GM15510 (cell line): ENCODE data around the gene HNRNPLL.

Experiments used
- POLR2A ChIP-seq: IDR thresholded peaks from 3 replicates; pipeline ENCODE4 v1.6.1; 2011; ENCODE audit warnings: borderline replicate concordance; ENCODE audit not compliant: insufficient read length; ENCODE audit errors: extremely low read depth

The HNRNPLL gene

DNA sequence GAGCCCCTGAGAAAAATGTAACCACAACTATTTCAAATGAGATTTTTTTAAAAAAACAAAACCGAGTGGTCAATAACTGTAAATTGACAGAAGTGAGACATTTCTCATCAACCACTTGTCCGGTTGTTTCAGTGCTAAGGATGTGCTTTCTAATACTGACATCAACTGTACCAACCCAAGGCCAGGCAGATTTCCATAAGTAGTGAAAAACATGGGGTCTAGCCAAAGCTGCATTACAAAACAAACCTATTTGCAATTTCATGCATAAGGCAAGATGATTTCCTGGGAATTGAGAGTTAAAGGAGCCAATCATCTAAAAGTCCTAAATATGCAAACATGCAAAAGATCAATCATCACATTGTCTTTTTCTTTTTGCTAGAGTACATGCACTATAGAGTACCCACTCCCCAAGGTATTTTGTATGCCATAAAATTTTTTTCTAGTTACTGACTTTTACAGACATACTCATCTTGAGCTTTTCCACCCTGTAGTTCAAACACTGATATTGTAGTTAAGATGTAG, 22.6 kb downstream of the HNRNPLL start:
- no peak for TF ChIP-seq POLR2A

GRCh38 chr2:38578832-38579231, 23.9 kb downstream of the HNRNPLL start:
- no peak for TF ChIP-seq POLR2A

- no peak for TF ChIP-seq POLR2A
Measured at GRCh38 chr2:38574278-38574677, 28.4 kb downstream of the HNRNPLL start.

DNA sequence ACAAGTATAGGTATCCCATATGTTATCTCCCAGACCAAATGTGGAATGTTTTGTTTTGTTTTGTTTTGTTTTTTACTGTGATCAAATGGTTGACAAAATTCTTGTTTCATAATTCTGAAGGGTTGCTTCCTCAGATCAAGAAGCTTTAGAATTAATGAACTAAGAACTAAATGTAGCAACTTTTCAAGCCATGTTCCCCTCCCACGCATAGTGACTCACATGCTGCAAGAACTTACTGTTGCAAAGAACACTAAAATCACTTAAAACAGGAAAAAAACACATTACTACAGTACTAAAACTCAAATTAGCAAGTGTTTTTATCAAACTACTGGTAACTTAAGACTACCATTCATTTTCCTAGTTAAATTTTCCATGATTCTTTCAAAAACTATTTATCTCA, 30.6 kb downstream of the HNRNPLL start:
- no peak for TF ChIP-seq POLR2A

- TF ChIP-seq POLR2A, result no peak
Measured at GRCh38 chr2:38571193-38571592, 31.5 kb downstream of the HNRNPLL start.

- TF ChIP-seq POLR2A, result no peak
Measured at GRCh38 chr2:38568724-38569436, 33.8 kb downstream of the HNRNPLL start.

- no peak for TF ChIP-seq POLR2A
Measured at GRCh38 chr2:38565333-38565732, 37.4 kb downstream of the HNRNPLL start.

DNA sequence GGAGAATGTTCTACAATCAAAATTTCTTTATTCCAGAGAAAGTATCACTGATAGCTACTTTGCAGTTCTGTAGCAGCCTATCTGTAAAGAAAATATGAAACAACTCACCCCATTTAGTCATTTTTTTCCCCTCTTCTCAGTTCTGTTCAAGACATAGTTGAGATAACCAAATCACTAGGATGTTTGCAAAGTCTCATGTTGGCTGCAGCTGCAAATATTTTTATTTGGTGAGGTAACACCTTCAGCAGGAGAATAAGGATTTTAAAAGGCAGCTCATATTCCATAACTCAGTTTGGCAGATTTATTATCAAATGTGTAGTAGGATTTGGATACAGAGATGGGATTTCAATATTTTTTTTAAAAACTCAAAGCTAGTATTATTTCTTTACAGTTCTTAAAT, 41.0 kb downstream of the HNRNPLL start:
- TF ChIP-seq POLR2A, result no peak

DNA sequence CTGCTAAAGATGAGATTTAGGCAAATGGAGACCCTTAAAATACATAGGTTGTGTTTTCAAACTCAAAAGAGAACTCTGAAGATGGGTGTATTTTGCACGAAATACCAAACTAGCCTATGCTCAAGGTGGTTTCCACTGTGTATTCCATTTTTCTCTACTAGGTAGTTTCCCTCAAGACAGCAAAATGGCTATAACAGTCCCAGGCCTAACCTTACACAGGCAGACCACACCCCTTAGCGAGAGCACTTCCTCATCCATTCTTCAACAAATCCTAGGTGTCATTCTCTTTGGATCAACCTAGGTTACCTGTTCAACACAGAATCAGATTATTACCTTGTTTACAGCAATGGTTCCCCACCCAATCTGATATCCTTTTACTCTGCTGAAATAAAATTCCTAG, 42.6 kb downstream of the HNRNPLL start:
- no peak for TF ChIP-seq POLR2A

- no peak for TF ChIP-seq POLR2A
Measured at GRCh38 chr2:38557981-38558380, 44.7 kb downstream of the HNRNPLL start.

GRCh38 chr2:38557217-38557616, 45.5 kb downstream of the HNRNPLL start:
- TF ChIP-seq POLR2A, result no peak

DNA sequence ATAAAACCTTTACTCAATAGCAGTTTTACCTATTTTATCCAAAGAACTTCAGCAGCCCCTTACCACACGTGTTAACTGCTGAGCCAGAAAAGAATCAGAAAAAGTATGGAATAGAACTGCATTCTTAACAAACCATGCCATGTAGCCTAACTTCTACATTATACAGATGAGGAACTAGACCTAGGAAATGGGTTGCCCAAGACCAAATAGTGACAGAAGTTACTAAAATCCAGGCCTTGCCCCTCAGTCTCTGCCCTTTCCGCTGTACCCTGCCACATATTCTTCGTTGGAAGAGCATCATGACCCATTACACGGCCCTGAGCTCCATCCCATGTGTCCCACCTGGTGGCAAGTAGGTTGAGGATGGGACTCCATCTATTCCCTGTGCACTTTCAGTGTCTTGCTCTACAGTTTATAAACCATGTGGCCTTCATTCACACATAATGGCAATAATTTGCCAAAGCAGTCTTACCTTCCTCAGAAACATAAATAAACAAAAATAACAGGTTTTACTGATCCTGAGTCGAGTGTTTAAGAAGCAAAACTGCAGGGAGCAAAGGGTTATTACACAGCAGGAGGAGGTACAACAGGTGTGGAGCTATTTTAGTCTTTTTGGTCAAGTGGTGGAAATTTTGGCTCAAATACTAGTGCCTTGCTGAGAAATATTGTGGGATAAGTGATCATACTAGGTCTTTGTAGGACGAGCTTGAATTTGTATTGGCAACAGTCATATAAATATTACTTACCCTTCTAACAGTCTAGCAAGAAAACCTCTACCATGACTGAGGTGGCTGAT, 46.5 kb downstream of the HNRNPLL start:
- TF ChIP-seq POLR2A, result no peak

DNA sequence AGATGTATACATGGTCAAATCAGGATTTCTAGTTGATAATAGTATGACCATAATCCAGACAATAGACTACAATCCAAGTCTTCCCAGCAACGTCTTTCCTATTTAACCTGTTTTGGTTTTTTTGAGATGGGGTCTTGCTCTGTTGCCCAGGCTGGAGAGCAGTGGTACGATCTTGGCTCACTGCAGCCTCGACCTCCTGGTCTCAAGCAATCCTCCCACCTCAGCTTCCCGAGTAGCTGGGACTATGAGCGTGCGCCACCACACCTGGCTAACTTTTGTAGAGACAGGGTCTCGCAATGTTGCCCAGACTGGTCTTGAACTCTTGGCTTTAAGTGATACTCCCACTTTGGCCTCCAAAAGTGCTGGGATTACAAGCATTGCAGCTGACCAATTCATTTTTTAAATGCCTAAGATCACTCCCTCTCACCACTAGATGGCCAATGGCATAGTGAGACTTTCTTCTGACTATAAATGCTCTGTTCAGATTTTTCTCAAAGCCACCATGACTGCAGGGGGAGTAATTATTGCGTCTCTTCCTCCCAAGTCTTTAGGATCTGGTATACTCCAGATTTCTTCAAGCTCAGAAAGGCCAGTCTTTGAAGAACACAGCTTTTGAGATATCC, 47.6 kb downstream of the HNRNPLL start:
- no peak for TF ChIP-seq POLR2A

DNA sequence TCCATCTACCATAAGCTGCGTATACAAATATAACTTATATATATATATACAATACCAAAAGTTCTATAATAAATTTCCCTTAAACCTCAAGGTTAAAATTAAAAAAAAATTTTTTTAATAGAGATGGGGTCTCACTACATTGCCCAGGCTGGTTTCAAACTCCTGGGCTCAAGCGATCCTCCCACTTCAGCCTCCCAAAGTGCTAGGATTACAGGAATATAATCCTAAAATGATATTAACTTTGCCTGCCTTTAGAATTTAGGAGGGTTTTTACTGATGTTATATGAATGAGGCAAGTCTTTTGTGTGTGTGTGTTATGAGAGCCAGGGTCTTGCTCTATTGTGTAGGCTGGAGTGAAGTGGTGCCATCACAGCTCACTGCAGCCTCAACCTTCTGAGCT, 49.2 kb downstream of the HNRNPLL start:
- TF ChIP-seq POLR2A, result no peak

DNA sequence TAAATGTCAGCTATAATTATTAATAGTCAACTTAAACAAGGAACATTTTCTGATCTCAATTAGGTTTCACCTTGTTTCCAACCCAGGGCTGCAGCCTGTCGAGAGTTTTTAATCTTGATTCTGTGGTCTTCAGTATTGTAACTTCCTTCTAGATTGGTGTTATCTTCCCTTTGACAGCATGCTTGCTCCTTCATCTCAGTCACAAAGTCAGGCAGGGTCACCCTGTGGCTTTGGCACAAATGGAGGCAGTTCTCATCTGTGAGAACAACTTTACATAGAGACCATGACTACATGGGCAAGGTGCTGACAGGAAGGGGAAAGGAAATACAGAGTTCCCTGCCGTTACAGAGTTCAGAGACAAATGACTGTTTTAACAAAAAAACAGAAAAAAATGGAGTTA, 50.5 kb downstream of the HNRNPLL start:
- no peak for TF ChIP-seq POLR2A
